ENCODE data around the gene ACOD1.
"Not testable (repeated sequence)": the region's sequence is repeated elsewhere in the genome, so short reads cannot be mapped to it uniquely, and the experiment has no call there.

The ACOD1 gene

GRCh38 chr13:76948149-76948548 lies at the start of gene ACOD1:
Gene ACOD1 (plus strand): TSS chr13:76948511. CDS start chr13:76948559, 48 bp downstream.
- no peak for DNase-seq (ENCODE audit: low read depth)

GRCh38 chr13:76899066-76899465 lies 49.2 kb upstream of the ACOD1 start:
- DNase-seq (ENCODE audit: low read depth) = not testable (repeated sequence)

GRCh38 chr13:76903544-76904162 lies 44.7 kb upstream of the ACOD1 start:
- peak; percentile 85 for DNase-seq (ENCODE audit: low read depth)

GRCh38 chr13:76904507-76904906 lies 43.8 kb upstream of the ACOD1 start:
- DNase-seq (ENCODE audit: low read depth) = peak; percentile 47

- DNase-seq (ENCODE audit: low read depth) = no peak
Measured at GRCh38 chr13:76912476-76912875, 35.8 kb upstream of the ACOD1 start.

- DNase-seq (ENCODE audit: low read depth) = no peak
Measured at GRCh38 chr13:76913898-76914297, 34.4 kb upstream of the ACOD1 start.

- peak; percentile 34 for DNase-seq (ENCODE audit: low read depth)
Measured at GRCh38 chr13:76917095-76917494, 31.2 kb upstream of the ACOD1 start.

- peak; percentile 42 for DNase-seq (ENCODE audit: low read depth)
Measured at GRCh38 chr13:76917755-76918481, 30.4 kb upstream of the ACOD1 start.

GRCh38 chr13:76921516-76921915 lies 26.8 kb upstream of the ACOD1 start:
- no peak for DNase-seq (ENCODE audit: low read depth)

GRCh38 chr13:76925115-76925514 lies 23.2 kb upstream of the ACOD1 start:
- DNase-seq (ENCODE audit: low read depth) = no peak

- no peak for DNase-seq (ENCODE audit: low read depth)
Measured at GRCh38 chr13:76927955-76928354, 20.4 kb upstream of the ACOD1 start.

- no peak for DNase-seq (ENCODE audit: low read depth)
Measured at GRCh38 chr13:76928456-76928855, 19.9 kb upstream of the ACOD1 start.

- DNase-seq (ENCODE audit: low read depth) = no peak
Measured at GRCh38 chr13:76929320-76929719, 19.0 kb upstream of the ACOD1 start.

GRCh38 chr13:76929851-76930374 lies 18.4 kb upstream of the ACOD1 start:
- no peak for DNase-seq (ENCODE audit: low read depth)

- DNase-seq (ENCODE audit: low read depth) = no peak
Measured at GRCh38 chr13:76932076-76932475, 16.2 kb upstream of the ACOD1 start.

GRCh38 chr13:76934671-76935070 lies 13.6 kb upstream of the ACOD1 start:
- DNase-seq (ENCODE audit: low read depth) = no peak

GRCh38 chr13:76936763-76937162 lies 11.5 kb upstream of the ACOD1 start:
- DNase-seq (ENCODE audit: low read depth) = peak; percentile 35

- peak; percentile 96 for DNase-seq (ENCODE audit: low read depth)
Measured at GRCh38 chr13:76937281-76937820, 11.0 kb upstream of the ACOD1 start.

- peak; percentile 71 for DNase-seq (ENCODE audit: low read depth)
Measured at GRCh38 chr13:76939215-76939614, 9.1 kb upstream of the ACOD1 start.

GRCh38 chr13:76942363-76942762 lies 5.9 kb upstream of the ACOD1 start:
- no peak for DNase-seq (ENCODE audit: low read depth)

GRCh38 chr13:76943646-76944045 lies 4.7 kb upstream of the ACOD1 start:
- no peak for DNase-seq (ENCODE audit: low read depth)

GRCh38 chr13:76944456-76944855 lies 3.9 kb upstream of the ACOD1 start:
- DNase-seq (ENCODE audit: low read depth) = peak; percentile 80

- DNase-seq (ENCODE audit: low read depth) = no peak
Measured at GRCh38 chr13:76950101-76950500, 1.8 kb downstream of the ACOD1 start.

Measured in iris pigment epithelial cell (primary cell).